GM18873 (cell line): Measurements from ENCODE around the gene SIK3.
"Not testable (repeated sequence)": the region's sequence is repeated elsewhere in the genome, so short reads cannot be mapped to it uniquely, and the experiment has no call there.

Experiments
- ATAC-seq: cut with Tn5 transposase; IDR thresholded peaks from one replicate; pipeline ENCODE4 v1.9.1; 2021; ENCODE audit warnings: mild to moderate bottlenecking, moderate library complexity, moderate number of reproducible peaks; ENCODE audit not compliant: unreplicated experiment, low FRiP score

SIK3 gene

DNA sequence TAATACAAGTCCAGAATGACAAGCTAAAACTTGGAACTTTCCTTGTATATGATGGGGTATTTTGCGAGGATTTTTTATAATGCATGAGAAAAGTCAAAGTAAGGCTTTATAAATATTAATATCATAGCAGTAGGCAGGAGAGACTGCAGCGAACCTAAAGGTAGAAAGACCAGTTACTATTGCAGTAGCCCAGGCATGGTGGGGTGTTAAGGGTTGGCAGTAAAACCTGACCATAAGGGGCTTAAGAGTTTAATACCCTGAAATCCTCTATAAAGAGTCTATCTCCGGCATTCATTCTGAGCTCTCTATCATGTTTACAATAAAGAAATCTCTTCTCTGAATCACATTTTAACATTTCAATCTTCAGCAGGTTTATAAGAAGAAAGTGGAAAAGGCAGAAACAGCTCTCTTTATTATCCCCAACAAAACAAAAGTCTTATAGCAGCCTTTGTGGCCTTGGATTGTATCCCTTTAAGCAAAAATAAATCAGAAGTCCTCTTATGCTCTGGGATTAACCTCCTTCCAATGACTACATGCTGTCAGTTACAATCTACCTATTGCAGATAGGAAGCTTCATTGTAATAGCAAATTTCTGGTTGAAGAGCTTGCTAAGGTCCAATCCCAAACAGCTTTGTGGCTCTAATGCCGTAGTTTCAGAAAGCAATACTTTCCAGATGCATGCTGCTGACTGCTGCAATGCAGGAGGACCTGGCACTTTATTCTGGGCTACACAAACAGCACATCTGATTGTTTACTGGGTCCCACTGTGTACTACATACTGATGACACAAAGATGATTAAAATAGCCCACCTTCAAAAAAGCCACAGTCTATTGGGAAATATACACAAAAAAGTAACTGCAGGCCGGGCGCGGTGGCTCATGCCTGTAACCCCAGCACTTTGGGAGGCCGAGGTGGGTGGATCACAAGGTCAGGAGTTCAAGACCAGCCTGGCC is 45.8 kb downstream of the SIK3 start:
- ATAC-seq = no peak

DNA sequence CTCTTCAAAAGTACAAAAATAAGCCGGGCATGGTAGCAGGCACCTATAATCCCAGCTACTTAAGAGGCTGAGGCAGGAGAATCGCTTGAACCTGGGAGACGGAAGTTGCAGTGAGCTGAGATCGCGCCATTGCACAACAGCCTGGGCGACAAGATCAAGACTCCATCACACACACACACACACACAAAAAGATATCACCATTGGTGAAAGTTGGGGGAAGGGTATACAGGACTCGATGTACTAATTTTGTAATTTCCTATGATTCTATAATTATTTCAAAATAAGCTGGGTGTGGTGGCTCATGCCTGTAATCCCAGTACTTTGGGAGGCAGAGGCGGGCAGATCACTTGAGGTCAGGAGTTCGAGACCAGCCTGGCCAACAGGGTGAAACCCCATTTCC is 48.1 kb downstream of the SIK3 start:
- ATAC-seq = not testable (repeated sequence)

GRCh38 chr11:117046627-117047026 is 51.6 kb downstream of the SIK3 start:
- ATAC-seq = not testable (repeated sequence)

- no peak for ATAC-seq
These were observed 52.3 kb downstream of the SIK3 start for GRCh38 chr11:117045956-117046355.

- no peak for ATAC-seq
These were observed 53.0 kb downstream of the SIK3 start for GRCh38 chr11:117045196-117045595.

- no peak for ATAC-seq
These were observed 53.8 kb downstream of the SIK3 start for GRCh38 chr11:117044287-117045035.

DNA sequence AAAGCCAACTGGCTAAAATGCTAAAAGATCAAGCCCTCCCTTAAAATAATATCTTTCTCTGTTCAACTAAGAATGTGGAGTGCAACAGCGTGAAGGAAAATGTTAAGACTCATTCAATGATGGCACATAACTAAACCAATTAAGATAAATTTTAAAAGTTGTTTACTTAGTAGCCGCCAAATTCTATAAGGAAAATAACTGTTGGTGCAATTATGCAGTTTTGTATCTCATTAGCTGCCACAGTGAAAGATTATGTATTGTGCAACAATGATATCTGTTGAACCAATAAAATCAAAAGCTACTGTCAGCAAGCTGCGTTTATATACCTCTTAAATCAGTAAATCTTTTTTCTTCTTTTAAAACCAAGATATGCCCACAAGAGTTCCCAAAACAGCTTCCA is 55.5 kb downstream of the SIK3 start:
- ATAC-seq = no peak

- ATAC-seq = no peak
These were observed 58.3 kb downstream of the SIK3 start for GRCh38 chr11:117039900-117040299.

DNA sequence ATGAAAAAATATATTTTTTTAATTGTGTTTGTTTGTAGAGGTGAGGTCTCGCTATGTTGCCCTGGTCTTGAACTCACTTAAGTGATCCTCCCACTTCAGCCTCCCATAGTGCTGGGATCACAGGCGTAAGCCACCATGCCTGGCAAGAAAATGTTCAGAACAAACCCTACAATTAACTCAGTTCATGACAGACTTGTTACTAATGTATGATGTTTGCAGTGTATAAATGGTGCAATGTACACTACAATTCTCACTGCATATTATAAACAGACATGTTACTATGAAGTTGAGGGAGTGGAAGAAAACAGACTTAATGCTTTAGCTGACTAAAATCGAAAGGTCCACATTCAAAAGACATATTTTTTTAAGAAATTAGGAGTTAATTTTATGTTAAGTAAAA is 59.0 kb downstream of the SIK3 start:
- no peak for ATAC-seq

GRCh38 chr11:117037975-117038350 is 60.3 kb downstream of the SIK3 start:
- no peak for ATAC-seq

DNA sequence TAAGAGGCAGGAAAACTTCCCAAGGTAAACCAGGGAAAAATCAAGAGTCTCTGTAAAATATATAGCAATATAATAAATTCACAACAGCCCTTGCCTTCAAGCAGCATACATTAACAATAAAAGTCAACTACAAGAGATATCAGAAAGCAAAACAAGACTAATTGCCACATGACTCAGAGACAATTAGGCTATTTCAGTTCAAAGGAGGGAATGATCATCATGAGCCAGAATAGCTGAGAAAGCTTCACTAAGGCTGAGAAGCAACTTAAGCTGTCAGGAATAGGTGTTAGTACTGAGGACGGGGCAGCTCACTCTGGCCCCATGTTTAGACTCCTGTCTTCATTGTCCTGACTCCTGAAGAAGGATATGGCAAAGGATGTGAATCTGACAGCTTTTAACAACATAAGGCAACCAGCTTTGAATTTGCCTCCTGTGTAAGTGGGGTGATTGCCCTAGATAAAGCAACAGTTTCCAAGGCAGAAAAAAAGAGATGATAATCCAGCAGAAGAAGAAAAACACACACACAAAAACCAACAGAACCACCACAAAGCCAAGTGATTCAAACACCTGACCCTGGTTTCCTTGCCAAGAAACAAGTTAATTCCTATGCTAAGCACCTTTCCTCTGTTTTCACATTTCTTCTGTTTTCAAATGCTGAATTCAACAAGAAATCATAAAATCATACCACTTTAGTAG is 60.8 kb downstream of the SIK3 start:
- no peak for ATAC-seq

DNA sequence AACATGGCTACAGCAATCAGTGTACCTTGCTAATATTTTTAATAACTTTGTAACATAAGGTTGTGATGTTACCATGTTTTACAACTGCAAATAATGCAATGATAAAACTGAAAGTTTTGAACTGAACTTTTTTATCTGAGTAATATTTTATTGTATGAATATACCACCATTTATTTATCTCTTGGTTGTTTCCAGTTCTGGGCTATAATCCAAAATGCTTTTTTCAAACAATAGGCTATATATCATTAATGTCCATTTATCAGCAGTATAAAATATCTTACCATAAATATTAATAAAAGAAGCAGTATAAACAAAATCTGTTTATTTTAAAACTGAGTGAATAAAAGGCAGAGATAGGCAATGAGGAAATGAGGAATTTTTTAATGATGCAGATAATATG is 63.3 kb downstream of the SIK3 start:
- ATAC-seq = no peak

GRCh38 chr11:117026593-117027330 is 71.5 kb downstream of the SIK3 start:
- ATAC-seq = no peak

DNA sequence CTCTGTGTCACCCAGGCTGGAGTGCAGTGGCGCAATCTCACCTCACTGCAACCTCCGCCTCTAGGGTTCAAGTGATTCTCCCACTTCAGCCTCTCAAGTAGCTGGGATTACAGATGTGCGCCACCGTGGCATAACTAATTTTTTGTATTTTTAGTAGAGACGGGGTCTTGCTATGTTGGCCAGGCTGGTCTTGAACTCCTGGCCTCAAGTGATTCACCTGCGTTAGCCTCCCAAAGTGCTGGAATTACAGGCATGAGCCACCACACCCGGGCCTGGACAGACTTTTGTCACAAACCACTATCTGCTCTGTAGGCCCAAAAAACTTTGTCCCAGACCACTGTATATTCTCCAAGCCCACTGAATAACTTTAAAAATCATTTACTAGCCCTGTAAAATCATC is 74.5 kb downstream of the SIK3 start:
- not testable (repeated sequence) for ATAC-seq

DNA sequence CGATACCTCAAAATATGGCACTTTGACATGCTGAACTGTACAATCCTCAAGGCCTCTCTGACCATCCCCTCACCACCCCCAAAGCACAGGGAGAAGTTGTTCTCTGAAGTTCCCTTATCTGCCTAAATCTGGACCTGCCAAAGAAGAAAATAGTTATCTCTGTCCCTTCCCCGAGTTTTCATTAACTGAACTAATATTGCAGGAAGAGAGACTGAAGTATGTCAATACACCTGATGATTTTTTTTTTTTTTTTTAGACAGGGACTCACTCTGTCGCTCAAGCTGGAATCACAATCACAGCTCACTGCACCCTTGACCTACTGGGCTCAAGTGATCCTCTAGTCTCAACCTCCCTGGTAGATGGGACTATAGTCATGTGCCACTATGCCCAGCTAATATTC is 75.0 kb downstream of the SIK3 start:
- ATAC-seq = no peak

GRCh38 chr11:117022526-117022925 is 75.7 kb downstream of the SIK3 start:
- ATAC-seq = no peak

GRCh38 chr11:117020869-117021564 is 77.2 kb downstream of the SIK3 start:
- no peak for ATAC-seq

DNA sequence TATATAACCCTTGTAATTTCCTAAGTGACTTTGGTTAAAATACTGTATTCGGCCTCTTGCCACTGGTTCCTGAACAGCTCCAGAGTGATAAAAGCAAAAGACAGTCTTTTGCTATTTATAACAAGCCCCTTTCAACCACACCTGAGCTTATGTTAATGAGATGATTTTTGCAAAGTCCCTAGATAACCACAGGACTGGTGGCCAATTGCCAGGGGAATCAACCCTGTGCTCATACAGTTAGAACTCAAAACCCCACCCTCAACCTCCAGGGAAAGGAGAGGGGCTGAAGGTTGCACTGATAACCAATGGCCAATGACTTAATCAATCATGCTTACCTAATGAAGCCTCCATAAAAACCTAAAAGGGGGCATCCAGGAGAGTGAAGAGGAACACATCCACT is 77.9 kb downstream of the SIK3 start:
- ATAC-seq = no peak

DNA sequence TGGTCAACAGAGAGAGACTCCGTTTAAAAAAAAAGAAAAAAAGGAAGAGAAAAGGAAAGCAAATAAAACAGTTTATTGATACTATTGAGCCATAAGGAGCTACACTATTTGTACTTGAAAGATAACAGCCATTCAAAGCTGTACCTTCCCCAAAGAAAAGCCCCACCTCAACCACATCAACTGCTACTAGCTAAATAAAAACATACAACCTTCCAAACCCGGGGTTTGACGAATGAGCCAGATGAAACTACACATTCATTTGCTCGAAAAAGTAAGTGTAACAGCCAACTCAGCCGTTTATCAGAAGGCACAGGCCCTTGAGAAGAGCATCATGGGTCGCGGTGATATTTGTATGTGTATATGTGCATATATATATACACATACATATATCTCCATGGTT is 78.4 kb downstream of the SIK3 start:
- ATAC-seq = no peak

GRCh38 chr11:117017456-117017855 is 80.8 kb downstream of the SIK3 start:
- no peak for ATAC-seq
